Small intestine (tissue), 7 donors: ENCODE measurements around the gene LRFN4. TPM values are rescaled to one million over a fixed set of nuclear protein-coding genes. Genes with fewer than 3 reads are reported as not detected.

ENCODE experiments used
- DNase-seq, 2 donors: peaks; one replicate each; pipeline versions ENCODE4 v3.0.0 to v3.0.0-alpha.2; 2013
- FAIRE-seq: peaks from 2 replicates; lab custom pipeline; 2012; peaks lifted over from hg19 to GRCh38; lab: Jason Lieb, UNC
- H3K27ac ChIP-seq, 3 donors: one replicate each; pipeline ENCODE4 v1.5.1; 2013; ENCODE audit warnings: low read length in 2 of 3, mild to moderate bottlenecking in 2 of 3, control low read depth in 1 of 3, inconsistent platforms in 1 of 3, low read depth in 1 of 3, moderate library complexity in 1 of 3
- H3K27me3 ChIP-seq, 3 donors: one replicate each; pipeline ENCODE4 v1.6.1; 2013; ENCODE audit warnings: low read length in 3 of 3, inconsistent platforms in 1 of 3; ENCODE audit not compliant: control insufficient read depth in 3 of 3, insufficient read depth in 3 of 3
- H3K36me3 ChIP-seq, 3 donors: one replicate each; pipeline ENCODE4 v1.6.1; 2013; ENCODE audit warnings: low read length in 3 of 3, inconsistent platforms in 1 of 3, low read depth in 1 of 3, mild to moderate bottlenecking in 1 of 3, moderate library complexity in 1 of 3; ENCODE audit not compliant: control insufficient read depth in 3 of 3, insufficient read depth in 2 of 3
- H3K4me1 ChIP-seq, 3 donors: one replicate each; pipeline ENCODE4 v1.6.1; 2013; ENCODE audit warnings: low read length in 2 of 3, inconsistent platforms in 1 of 3, low read depth in 1 of 3, mild to moderate bottlenecking in 1 of 3, moderate library complexity in 1 of 3; ENCODE audit not compliant: control insufficient read depth in 3 of 3, insufficient read depth in 2 of 3
- H3K4me3 ChIP-seq, 3 donors: one replicate each; pipeline ENCODE4 v1.5.1; 2013; ENCODE audit warnings: low read length in 3 of 3, control low read depth in 1 of 3, inconsistent platforms in 1 of 3, low read depth in 1 of 3, mild to moderate bottlenecking in 1 of 3, moderate library complexity in 1 of 3
- H3K9me3 ChIP-seq, 2 donors: one replicate each; pipeline ENCODE4 v1.6.1; 2013; ENCODE audit warnings: low read depth in 1 of 2, low read length in 1 of 2; ENCODE audit not compliant: control insufficient read depth in 2 of 2, insufficient read depth in 1 of 2
- WGBS, 3 donors: extraction: QIAGEN DNeasy Blood & Tissue Kit; methylation state at CpG; one replicate each; pipeline ENCODE4 v1.1.7; 2013; 5-methylcytosine and 5-hydroxymethylcytosine counted together
- polyA plus RNA-seq, 4 donors: library from polyadenylated mRNA; stranded (reverse) in 3 of 4; unstranded in 1 of 4; fragments of 200-250 nt in 3 of 4; fragments of 120-200 nt in 1 of 4; gene quantifications; one replicate each; pipeline versions ENCODE4 v1.2.1 to v1.2.3, GENCODE V29; 2013
- donor health status: healthy with polysubstance abuse.
- donor health status: control.
- donor health status: control.
- donor health status: Bipolar disorder and iron deficiency.
- donor health status: healthy.

LRFN4 gene
- polyA plus RNA-seq, 4 donors = 1.4 to 12.2 (median 6.2) TPM

- FAIRE-seq (no peak), DNase-seq (peak in 1 of 2 donors; percentile 38)
- H3K36me3 ChIP-seq = peaks cover 0 to 57% (median 3%) of the 10 kb centered on the region in 3 donors
- no peaks in the 10 kb centered on the region for H3K9me3 ChIP-seq
- peaks cover 0 to 4% (median 0%) of the 10 kb centered on the region in 3 donors for H3K4me1 ChIP-seq
- H3K27ac ChIP-seq = no peak overlapping the region
- WGBS, 3 donors = 44 to 85% (median 55%) methylated on average over 31 of the region's 31 CpGs
- no peaks in the 10 kb centered on the region for H3K27me3 ChIP-seq
- H3K4me3 ChIP-seq = no peak overlapping the region
Observed at GRCh38 chr11:66863428-66864125, 6.7 kb downstream of the LRFN4 start.

GRCh38 chr11:66864172-66864901 lies 7.5 kb downstream of the LRFN4 start:
- WGBS, 3 donors = 15 to 70% (median 37%) methylated on average over 31 to 35 of the region's 35 CpGs
- peaks cover 0 to 4% (median 0%) of the 10 kb centered on the region in 3 donors for H3K4me1 ChIP-seq
- no peak overlapping the region for H3K4me3 ChIP-seq
- H3K9me3 ChIP-seq = no peaks in the 10 kb centered on the region
- H3K36me3 ChIP-seq = peaks cover 0 to 52% (median 3%) of the 10 kb centered on the region in 3 donors
- FAIRE-seq (no peak), DNase-seq (peak in 1 of 2 donors; percentile 72)
- H3K27ac ChIP-seq = no peak overlapping the region
- no peaks in the 10 kb centered on the region for H3K27me3 ChIP-seq

GRCh38 chr11:66864924-66865697 lies 8.2 kb downstream of the LRFN4 start:
- DNase-seq = no peak
- H3K4me3 ChIP-seq = no peak overlapping the region
- H3K27ac ChIP-seq = no peak overlapping the region
- WGBS, 3 donors = 59 to 86% (median 70%) methylated on average over 15 to 23 of the region's 23 CpGs
- no peaks in the 10 kb centered on the region for H3K9me3 ChIP-seq
- peaks cover 0 to 49% (median 3%) of the 10 kb centered on the region in 3 donors for H3K36me3 ChIP-seq
- no peak for FAIRE-seq
- no peaks in the 10 kb centered on the region for H3K27me3 ChIP-seq
- peaks cover 0 to 4% (median 0%) of the 10 kb centered on the region in 3 donors for H3K4me1 ChIP-seq

- no peaks in the 10 kb centered on the region for H3K9me3 ChIP-seq
- H3K36me3 ChIP-seq = peaks cover 0 to 49% (median 3%) of the 10 kb centered on the region in 3 donors
- FAIRE-seq (no peak), DNase-seq (no peak)
- H3K4me3 ChIP-seq = no peak overlapping the region
- WGBS, 3 donors = 91 to 95% (median 94%) methylated on average over 21 to 23 of the region's 23 CpGs
- H3K27ac ChIP-seq = no peak overlapping the region
- peaks cover 0 to 4% (median 0%) of the 10 kb centered on the region in 3 donors for H3K4me1 ChIP-seq
- no peaks in the 10 kb centered on the region for H3K27me3 ChIP-seq
Observed at GRCh38 chr11:66866007-66866406, 9.1 kb downstream of the LRFN4 start.

- DNase-seq (no peak), FAIRE-seq (no peak)
- no peak overlapping the region for H3K27ac ChIP-seq
- peaks cover 0 to 51% (median 3%) of the 10 kb centered on the region in 3 donors for H3K36me3 ChIP-seq
- H3K4me3 ChIP-seq = no peak overlapping the region
- no peaks in the 10 kb centered on the region for H3K27me3 ChIP-seq
- 84 to 91% (median 87%) methylated on average over 7 of the region's 7 CpGs for WGBS, 3 donors
- H3K9me3 ChIP-seq = no peaks in the 10 kb centered on the region
- peaks cover 0 to 4% (median 0%) of the 10 kb centered on the region in 3 donors for H3K4me1 ChIP-seq
Observed at GRCh38 chr11:66866511-66866986, 9.7 kb downstream of the LRFN4 start.

GRCh38 chr11:66867425-66868040 lies 10.7 kb downstream of the LRFN4 start:
- peaks cover 0 to 4% (median 0%) of the 10 kb centered on the region in 3 donors for H3K4me1 ChIP-seq
- H3K27ac ChIP-seq = no peak overlapping the region
- no peaks in the 10 kb centered on the region for H3K9me3 ChIP-seq
- no peak for FAIRE-seq
- 78 to 79% (median 78%) methylated on average over 14 of the region's 14 CpGs for WGBS, 3 donors
- H3K4me3 ChIP-seq = no peak overlapping the region
- no peaks in the 10 kb centered on the region for H3K27me3 ChIP-seq
- peaks cover 0 to 47% (median 3%) of the 10 kb centered on the region in 3 donors for H3K36me3 ChIP-seq
- no peak for DNase-seq

GRCh38 chr11:66868082-66868725 lies 11.3 kb downstream of the LRFN4 start:
- peaks cover 0 to 43% (median 3%) of the 10 kb centered on the region in 3 donors for H3K36me3 ChIP-seq
- no peaks in the 10 kb centered on the region for H3K27me3 ChIP-seq
- H3K4me3 ChIP-seq = no peak overlapping the region
- 80 to 91% (median 83%) methylated on average over 13 of the region's 13 CpGs for WGBS, 3 donors
- FAIRE-seq = no peak
- no peak overlapping the region for H3K27ac ChIP-seq
- DNase-seq = no peak
- H3K9me3 ChIP-seq = no peaks in the 10 kb centered on the region
- peaks cover 0 to 4% (median 0%) of the 10 kb centered on the region in 3 donors for H3K4me1 ChIP-seq
